NT2/D1 (cell line): ENCODE data around the gene CA12.

Experiments
- DNase-seq: peaks from one replicate; pipeline ENCODE4 v3.0.0-alpha.2; 2011; ENCODE audit warnings: low read depth, low spot score
- H3K27me3 ChIP-seq: 2 replicates; pipeline ENCODE4 v1.6.0; 2011; ENCODE audit warnings: mild to moderate bottlenecking; ENCODE audit not compliant: insufficient read length, insufficient read depth
- H3K36me3 ChIP-seq: 2 replicates; pipeline ENCODE4 v1.6.1; 2011; ENCODE audit warnings: mild to moderate bottlenecking, low read length, mixed read lengths; ENCODE audit not compliant: insufficient read depth, insufficient read length
- H3K4me1 ChIP-seq: 2 replicates; pipeline ENCODE4 v1.5.1; 2011; ENCODE audit not compliant: insufficient read depth, insufficient read length
- H3K4me3 ChIP-seq: 2 replicates; pipeline ENCODE4 v1.5.1; 2011; ENCODE audit warnings: low read depth; ENCODE audit not compliant: insufficient read length
- H3K9ac ChIP-seq: 2 replicates; pipeline ENCODE4 v1.6.0; 2011; ENCODE audit warnings: low read depth; ENCODE audit not compliant: insufficient read length
- H3K9me3 ChIP-seq: 2 replicates; pipeline ENCODE4 v1.5.1; 2011; ENCODE audit warnings: mild to moderate bottlenecking, low read length; ENCODE audit not compliant: insufficient read depth
- SUZ12 ChIP-seq: IDR thresholded peaks from 2 replicates; pipeline ENCODE4 v1.6.1; 2011; ENCODE audit not compliant: insufficient read length, insufficient read depth; ENCODE audit errors: extremely low read depth
- YY1 ChIP-seq: IDR thresholded peaks from 2 replicates; pipeline ENCODE4 v1.6.1; 2011; ENCODE audit not compliant: insufficient read length, insufficient read depth
- ZNF274 ChIP-seq: IDR thresholded peaks from 2 replicates; pipeline ENCODE4 v1.6.1; 2011; ENCODE audit warnings: mild to moderate bottlenecking, low read depth, low read length

The CA12 gene

DNA sequence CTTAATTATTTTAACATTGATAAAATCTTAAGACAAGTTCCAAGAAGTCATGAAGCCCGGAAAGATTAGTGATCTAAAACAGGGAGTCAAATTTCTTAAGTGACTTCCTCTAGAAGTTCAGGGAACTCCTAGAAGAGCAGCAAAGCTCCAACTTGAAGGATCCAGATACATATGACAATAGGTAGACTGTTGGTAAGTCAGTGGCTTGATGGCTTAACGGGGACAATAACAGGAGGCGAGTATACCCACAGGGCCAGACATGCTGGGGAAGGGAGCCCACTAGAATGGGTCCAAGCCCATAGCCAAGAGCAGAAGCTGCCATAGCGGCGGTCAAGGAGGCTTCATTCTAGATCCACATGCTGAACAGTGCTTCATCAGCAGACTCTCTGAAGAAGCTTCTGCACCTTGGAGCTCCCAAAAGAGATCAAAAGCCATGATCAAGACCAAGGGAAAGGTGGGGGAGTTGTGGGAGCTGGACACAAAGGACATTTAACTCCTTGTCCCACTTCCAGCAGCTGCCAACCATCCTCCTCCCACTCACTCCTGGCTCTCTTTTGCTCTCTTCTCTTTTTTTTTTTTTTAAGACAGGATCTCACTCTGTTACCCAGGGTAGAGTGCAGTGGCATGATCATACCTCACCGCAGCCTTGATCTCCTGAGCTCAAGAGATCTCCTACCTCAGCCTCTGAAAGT, 10.2 kb upstream of the CA12 start:
- no peak for DNase-seq
- TF ChIP-seq YY1 (no peak), ZNF274 (no peak), SUZ12 (no peak)
- Histone ChIP-seq H3K9ac (no peak overlapping the region), H3K36me3 (no peaks in the 10 kb centered on the region), H3K4me1 (peaks cover 4% of the 10 kb centered on the region), H3K9me3 (peaks cover 14% of the 10 kb centered on the region; the same call in 1 of the 2 replicates), H3K27me3 (no peaks in the 10 kb centered on the region), H3K4me3 (no peak overlapping the region)

DNA sequence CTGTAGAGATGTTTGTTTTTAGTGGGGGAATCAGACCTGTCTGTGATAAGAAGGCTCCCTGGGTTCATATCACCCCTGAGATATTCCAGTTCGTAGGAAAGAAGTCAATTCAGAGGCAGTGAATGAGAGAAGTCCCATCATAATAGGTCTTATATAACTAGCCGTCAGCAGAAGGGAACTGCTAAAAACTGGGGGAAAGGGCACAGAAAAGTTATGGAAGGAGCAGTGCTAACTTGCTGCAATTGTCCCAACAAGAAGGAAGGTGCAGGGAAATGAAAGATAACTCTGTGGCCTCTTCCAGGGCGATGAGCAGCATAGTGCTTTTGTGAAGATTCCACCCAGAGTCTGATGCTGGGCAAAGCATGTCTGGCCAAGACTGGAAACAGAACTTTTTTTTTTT, 9.0 kb upstream of the CA12 start:
- Histone ChIP-seq H3K36me3 (no peaks in the 10 kb centered on the region), H3K9ac (no peak overlapping the region), H3K4me1 (peaks cover 4% of the 10 kb centered on the region), H3K4me3 (no peak overlapping the region), H3K9me3 (peaks cover 18% of the 10 kb centered on the region; the same call in 1 of the 2 replicates), H3K27me3 (no peaks in the 10 kb centered on the region)
- TF ChIP-seq ZNF274 = no peak
- TF ChIP-seq YY1 = no peak
- no peak for TF ChIP-seq SUZ12
- DNase-seq = no peak

GRCh38 chr15:63389902-63390670, 8.4 kb upstream of the CA12 start:
- Histone ChIP-seq H3K9ac (no peak overlapping the region), H3K36me3 (no peaks in the 10 kb centered on the region), H3K27me3 (no peaks in the 10 kb centered on the region), H3K4me1 (peaks cover 4% of the 10 kb centered on the region), H3K4me3 (no peak overlapping the region), H3K9me3 (peaks cover 13% of the 10 kb centered on the region; the same call in 1 of the 2 replicates)
- DNase-seq = no peak
- TF ChIP-seq ZNF274 = no peak
- TF ChIP-seq SUZ12 = no peak
- TF ChIP-seq YY1 = no peak

DNA sequence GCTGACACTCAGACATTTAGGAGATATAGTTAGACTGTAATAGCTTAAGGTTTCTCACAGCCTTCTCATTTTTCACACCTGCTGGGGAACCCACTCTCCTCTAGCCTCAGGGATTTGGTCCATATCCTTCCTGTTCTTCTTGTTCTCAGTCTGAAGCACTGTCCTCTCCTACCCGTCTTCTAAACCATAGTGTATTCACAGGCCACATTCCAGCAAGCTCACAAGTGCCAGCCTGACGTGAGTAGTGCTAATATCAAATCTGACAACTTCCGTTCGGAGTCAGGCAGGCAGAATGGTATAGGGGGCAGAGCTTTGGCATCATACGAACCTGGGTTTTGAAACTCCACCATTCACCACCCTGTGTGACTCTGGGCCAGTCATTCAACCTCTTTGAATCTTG, 6.9 kb upstream of the CA12 start:
- H3K9me3 ChIP-seq = peaks cover 6% of the 10 kb centered on the region; the same call in 1 of the 2 replicates
- DNase-seq = no peak
- no peak overlapping the region for H3K9ac ChIP-seq
- H3K36me3 ChIP-seq = no peaks in the 10 kb centered on the region
- H3K27me3 ChIP-seq = peaks cover 14% of the 10 kb centered on the region
- H3K4me1 ChIP-seq = peaks cover 4% of the 10 kb centered on the region
- TF ChIP-seq SUZ12 (no peak), ZNF274 (no peak)
- H3K4me3 ChIP-seq = no peak overlapping the region

GRCh38 chr15:63387748-63388493, 6.3 kb upstream of the CA12 start:
- Histone ChIP-seq H3K9ac (no peak overlapping the region), H3K4me1 (peaks cover 4% of the 10 kb centered on the region), H3K9me3 (peaks cover 6% of the 10 kb centered on the region; the same call in 1 of the 2 replicates), H3K36me3 (no peaks in the 10 kb centered on the region), H3K27me3 (peaks cover 19% of the 10 kb centered on the region), H3K4me3 (no peak overlapping the region)
- TF ChIP-seq ZNF274 = no peak
- TF ChIP-seq SUZ12 = no peak
- no peak for TF ChIP-seq YY1
- DNase-seq = no peak

DNA sequence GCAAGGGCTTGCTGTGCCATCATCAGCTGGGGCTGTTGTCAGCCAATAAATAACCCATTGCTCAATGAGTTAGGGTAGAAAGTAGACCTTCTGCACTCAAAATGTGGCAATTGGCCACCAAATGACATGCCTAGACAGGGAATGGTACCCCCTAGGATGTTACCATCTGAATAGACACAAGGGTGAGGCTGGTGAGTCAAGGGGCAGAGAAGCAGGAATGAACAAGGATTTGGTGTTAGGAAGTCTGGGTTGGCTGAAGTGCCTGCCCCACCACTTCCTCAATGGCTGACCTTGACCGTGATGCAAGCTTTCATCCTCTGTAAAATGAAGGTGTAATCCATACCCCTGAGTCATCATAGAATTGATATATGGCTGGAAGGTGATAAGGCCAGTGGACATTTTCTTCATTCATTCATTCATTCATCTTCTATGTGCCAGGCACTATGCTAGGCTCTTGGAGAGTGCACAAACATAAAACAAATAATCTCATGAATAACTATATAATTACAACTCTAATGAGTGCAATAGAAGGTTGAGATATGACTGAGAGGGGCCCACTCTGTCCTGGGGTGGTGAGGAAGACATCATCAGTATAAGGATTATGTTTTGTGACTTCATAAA, 4.4 kb upstream of the CA12 start:
- Histone ChIP-seq H3K36me3 (no peaks in the 10 kb centered on the region), H3K9me3 (peaks cover 6% of the 10 kb centered on the region; the same call in 1 of the 2 replicates), H3K27me3 (peaks cover 35% of the 10 kb centered on the region), H3K9ac (no peak overlapping the region), H3K4me3 (no peak overlapping the region), H3K4me1 (peaks cover 4% of the 10 kb centered on the region)
- TF ChIP-seq ZNF274 (no peak), YY1 (no peak), SUZ12 (no peak)
- DNase-seq = no peak
